ENCODE measurements around the gene SERPINB1.

DNA sequence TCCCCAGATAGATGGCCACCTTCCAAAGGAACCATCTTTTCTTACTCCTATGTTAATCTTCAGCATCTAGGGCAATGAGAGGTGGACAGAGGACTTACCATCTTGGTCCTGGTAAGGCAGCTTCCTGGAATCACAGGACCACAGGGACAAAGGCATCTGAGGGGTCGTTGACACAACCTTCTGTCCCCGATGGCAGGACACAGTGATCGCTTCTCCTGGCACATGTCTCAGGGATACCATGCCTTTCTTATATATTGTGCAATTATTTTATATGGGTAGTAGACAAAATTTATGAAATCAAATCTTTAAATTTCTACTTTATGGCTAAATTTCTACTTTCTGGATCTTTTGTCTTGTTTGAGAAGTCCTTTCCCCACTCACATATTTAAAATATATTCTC, 20.1 kb downstream of the SERPINB1 start:
- TF ChIP-seq CTCF (IDR thresholded peaks at IDR 0.05 in 8 of 11, conservative IDR thresholded peaks at IDR 0.05 in 3 of 11) (no peak), POLR2A (IDR thresholded peaks at IDR 0.05) (no peak), POLR2AphosphoS5 (IDR thresholded peaks at IDR 0.05) (no peak)
